ENCODE measurements around the gene LTO1. TPM values are rescaled to one million over a fixed set of nuclear protein-coding genes. Genes with fewer than 3 reads are reported as not detected.
"Not testable (repeated sequence)": the region's sequence is repeated elsewhere in the genome, so short reads cannot be mapped to it uniquely, and the experiment has no call there.

The LTO1 gene
- total RNA-seq, 1 donor from 2014 or later = 26.6 TPM

GRCh38 chr11:69625476-69625875, 49.7 kb downstream of the LTO1 start:
- DNase-seq (ENCODE audit: low read depth, low spot score) = no peak
- Mint-ChIP-seq H3K4me3 (no peak overlapping the region), H3K9me3 (peaks cover 7% of the 10 kb centered on the region), H3K27ac (ENCODE audit: unreplicated experiment) (no peak overlapping the region), H3K36me3 (ENCODE audit: low read depth) (peaks cover 4% of the 10 kb centered on the region), H3K27me3 (ENCODE audit: low read depth) (no peaks in the 10 kb centered on the region), H3K4me1 (no peaks in the 10 kb centered on the region)
- no peak for TF ChIP-seq CTCF (conservative IDR thresholded peaks at IDR 0.05)

- H3K27me3 Mint-ChIP-seq (ENCODE audit: low read depth) = no peaks in the 10 kb centered on the region
- no peak for TF ChIP-seq CTCF (conservative IDR thresholded peaks at IDR 0.05)
- no peak for DNase-seq (ENCODE audit: low read depth, low spot score)
- no peaks in the 10 kb centered on the region for H3K4me1 Mint-ChIP-seq
- no peak overlapping the region for H3K4me3 Mint-ChIP-seq
- H3K27ac Mint-ChIP-seq (ENCODE audit: unreplicated experiment) = no peak overlapping the region
- H3K9me3 Mint-ChIP-seq = no peaks in the 10 kb centered on the region
- no peaks in the 10 kb centered on the region for H3K36me3 Mint-ChIP-seq (ENCODE audit: low read depth)
Measured at GRCh38 chr11:69624293-69624692, 50.9 kb downstream of the LTO1 start.

- H3K9me3 Mint-ChIP-seq; H3K4me1 Mint-ChIP-seq; DNase-seq (ENCODE audit: low read depth, low spot score); H3K36me3 Mint-ChIP-seq (ENCODE audit: low read depth); H3K4me3 Mint-ChIP-seq; H3K27me3 Mint-ChIP-seq (ENCODE audit: low read depth); H3K27ac Mint-ChIP-seq (ENCODE audit: unreplicated experiment): not testable (repeated sequence)
Measured at GRCh38 chr11:69622097-69622681, 53.0 kb downstream of the LTO1 start.

GRCh38 chr11:69620683-69621290, 54.4 kb downstream of the LTO1 start:
- TF ChIP-seq CTCF (conservative IDR thresholded peaks at IDR 0.05) = no peak
- Mint-ChIP-seq H3K27me3 (ENCODE audit: low read depth) (no peaks in the 10 kb centered on the region), H3K27ac (ENCODE audit: unreplicated experiment) (no peak overlapping the region), H3K4me1 (no peaks in the 10 kb centered on the region), H3K9me3 (no peaks in the 10 kb centered on the region), H3K4me3 (no peak overlapping the region), H3K36me3 (ENCODE audit: low read depth) (no peaks in the 10 kb centered on the region)
- no peak for DNase-seq (ENCODE audit: low read depth, low spot score)

GRCh38 chr11:69618237-69618636, 56.9 kb downstream of the LTO1 start:
- H3K27ac Mint-ChIP-seq (ENCODE audit: unreplicated experiment) = no peak overlapping the region
- H3K4me3 Mint-ChIP-seq = no peak overlapping the region
- no peaks in the 10 kb centered on the region for H3K4me1 Mint-ChIP-seq
- H3K36me3 Mint-ChIP-seq (ENCODE audit: low read depth) = no peaks in the 10 kb centered on the region
- no peaks in the 10 kb centered on the region for H3K9me3 Mint-ChIP-seq
- no peak for DNase-seq (ENCODE audit: low read depth, low spot score)
- TF ChIP-seq CTCF (conservative IDR thresholded peaks at IDR 0.05) = no peak
- no peaks in the 10 kb centered on the region for H3K27me3 Mint-ChIP-seq (ENCODE audit: low read depth)

- Mint-ChIP-seq H3K36me3 (ENCODE audit: low read depth) (no peaks in the 10 kb centered on the region), H3K27ac (ENCODE audit: unreplicated experiment) (no peak overlapping the region), H3K9me3 (no peaks in the 10 kb centered on the region), H3K4me1 (no peaks in the 10 kb centered on the region), H3K4me3 (no peak overlapping the region), H3K27me3 (ENCODE audit: low read depth) (no peaks in the 10 kb centered on the region)
- no peak for TF ChIP-seq CTCF (conservative IDR thresholded peaks at IDR 0.05)
- no peak for DNase-seq (ENCODE audit: low read depth, low spot score)
Measured at GRCh38 chr11:69617682-69618081, 57.5 kb downstream of the LTO1 start.
